Dendritic cell treated with granulocyte-macrophage colony-stimulating factor and Interleukin-4, amounts not matched to agents 40 ng/mL and 50 ng/mL, for 4 days (primary cell): Measurements from ENCODE around the gene TRMT10A.

Experiments used
- H3K27ac Mint-ChIP-seq: one replicate; pipeline ENCODE4 v1.8.0; 2022; ENCODE audit warnings: mild to moderate bottlenecking, mixed read lengths
- H3K27me3 Mint-ChIP-seq: one replicate; pipeline ENCODE4 v1.8.0; 2022; ENCODE audit warnings: mild to moderate bottlenecking, mixed read lengths
- H3K36me3 Mint-ChIP-seq: one replicate; pipeline ENCODE4 v1.8.0; 2022; ENCODE audit warnings: low read depth, mixed read lengths
- H3K4me1 Mint-ChIP-seq: one replicate; pipeline ENCODE4 v1.8.0; 2022; ENCODE audit warnings: low read depth, mixed read lengths
- H3K4me3 Mint-ChIP-seq: one replicate; pipeline ENCODE4 v1.8.0; 2022; ENCODE audit warnings: mild to moderate bottlenecking, moderate library complexity, mixed read lengths
- H3K9me3 Mint-ChIP-seq: one replicate; pipeline ENCODE4 v1.8.0; 2022; ENCODE audit warnings: mixed read lengths
- intact Hi-C: fragments of 100-400 bp; cut with micrococcal nuclease; formaldehyde crosslinking; loops from one replicate; pipeline ENCODE4 v1.15.0; 2022

Gene TRMT10A

GRCh38 chr4:99563310-99564186 is at the start of gene TRMT10A:
TRMT10A (minus strand) TSS chr4:99564039; CDS start chr4:99559338, 4,701 bp downstream.
- intact Hi-C loops = loop anchor here (1.0 to 10.0 kb wide), 8 partner anchors 331 to 1781 kb away; partner anchors contain the start of genes DNAJB14, H2AZ1, LAMTOR3 and METAP1
- peak within 1 kb of the TSS; percentile 87 for H3K4me3 Mint-ChIP-seq
- peaks cover 9% of the 10 kb centered on the region for H3K36me3 Mint-ChIP-seq
- no peaks in the 10 kb centered on the region for H3K4me1 Mint-ChIP-seq
- H3K27me3 Mint-ChIP-seq = peaks cover 12% of the 10 kb centered on the region
- no peaks in the 10 kb centered on the region for H3K9me3 Mint-ChIP-seq
- H3K27ac Mint-ChIP-seq = peak within 1 kb of the TSS; percentile 95

GRCh38 chr4:99612704-99613103 is 48.9 kb upstream of the TRMT10A start:
- Mint-ChIP-seq H3K4me1 (no peaks in the 10 kb centered on the region), H3K27ac (no peak overlapping the region), H3K36me3 (no peaks in the 10 kb centered on the region), H3K9me3 (no peaks in the 10 kb centered on the region), H3K4me3 (no peak overlapping the region), H3K27me3 (no peaks in the 10 kb centered on the region)
- intact Hi-C loops = no loop called here

- no peaks in the 10 kb centered on the region for H3K4me1 Mint-ChIP-seq
- no peak overlapping the region for H3K4me3 Mint-ChIP-seq
- H3K27me3 Mint-ChIP-seq = no peaks in the 10 kb centered on the region
- no peak overlapping the region for H3K27ac Mint-ChIP-seq
- H3K36me3 Mint-ChIP-seq = no peaks in the 10 kb centered on the region
- intact Hi-C loops = no loop called here
- H3K9me3 Mint-ChIP-seq = no peaks in the 10 kb centered on the region
Measured at GRCh38 chr4:99612281-99612680, 48.4 kb upstream of the TRMT10A start.

GRCh38 chr4:99610605-99611175 is 46.9 kb upstream of the TRMT10A start:
- intact Hi-C loops = no loop called here
- H3K27ac Mint-ChIP-seq = no peak overlapping the region
- no peaks in the 10 kb centered on the region for H3K36me3 Mint-ChIP-seq
- H3K4me1 Mint-ChIP-seq = no peaks in the 10 kb centered on the region
- H3K27me3 Mint-ChIP-seq = no peaks in the 10 kb centered on the region
- H3K4me3 Mint-ChIP-seq = no peak overlapping the region
- H3K9me3 Mint-ChIP-seq = no peaks in the 10 kb centered on the region

- no peak overlapping the region for H3K27ac Mint-ChIP-seq
- no peaks in the 10 kb centered on the region for H3K9me3 Mint-ChIP-seq
- no peaks in the 10 kb centered on the region for H3K36me3 Mint-ChIP-seq
- H3K4me1 Mint-ChIP-seq = no peaks in the 10 kb centered on the region
- H3K4me3 Mint-ChIP-seq = no peak overlapping the region
- intact Hi-C loops = no loop called here
- H3K27me3 Mint-ChIP-seq = no peaks in the 10 kb centered on the region
Measured at GRCh38 chr4:99608417-99608816, 44.6 kb upstream of the TRMT10A start.

GRCh38 chr4:99606716-99607115 is 42.9 kb upstream of the TRMT10A start:
- H3K27ac Mint-ChIP-seq = no peak overlapping the region
- intact Hi-C loops = no loop called here
- no peaks in the 10 kb centered on the region for H3K36me3 Mint-ChIP-seq
- no peaks in the 10 kb centered on the region for H3K9me3 Mint-ChIP-seq
- no peaks in the 10 kb centered on the region for H3K27me3 Mint-ChIP-seq
- no peak overlapping the region for H3K4me3 Mint-ChIP-seq
- no peaks in the 10 kb centered on the region for H3K4me1 Mint-ChIP-seq

- Mint-ChIP-seq H3K36me3 (no peaks in the 10 kb centered on the region), H3K4me1 (no peaks in the 10 kb centered on the region), H3K27ac (no peak overlapping the region), H3K27me3 (no peaks in the 10 kb centered on the region), H3K9me3 (no peaks in the 10 kb centered on the region), H3K4me3 (no peak overlapping the region)
- intact Hi-C loops = no loop called here
Measured at GRCh38 chr4:99594818-99595217, 31.0 kb upstream of the TRMT10A start.

- no peak overlapping the region for H3K27ac Mint-ChIP-seq
- H3K4me3 Mint-ChIP-seq = no peak overlapping the region
- intact Hi-C loops = no loop called here
- no peaks in the 10 kb centered on the region for H3K4me1 Mint-ChIP-seq
- no peaks in the 10 kb centered on the region for H3K27me3 Mint-ChIP-seq
- no peaks in the 10 kb centered on the region for H3K9me3 Mint-ChIP-seq
- H3K36me3 Mint-ChIP-seq = no peaks in the 10 kb centered on the region
Measured at GRCh38 chr4:99593781-99594641, 30.2 kb upstream of the TRMT10A start.

GRCh38 chr4:99591757-99592156 is 27.9 kb upstream of the TRMT10A start:
- Mint-ChIP-seq H3K4me1 (no peaks in the 10 kb centered on the region), H3K9me3 (no peaks in the 10 kb centered on the region), H3K27me3 (no peaks in the 10 kb centered on the region), H3K27ac (no peak overlapping the region), H3K36me3 (no peaks in the 10 kb centered on the region), H3K4me3 (no peak overlapping the region)
- intact Hi-C loops = no loop called here

GRCh38 chr4:99587803-99588202 is 24.0 kb upstream of the TRMT10A start:
- H3K4me1 Mint-ChIP-seq = peaks cover 7% of the 10 kb centered on the region
- no peaks in the 10 kb centered on the region for H3K9me3 Mint-ChIP-seq
- no peak overlapping the region for H3K4me3 Mint-ChIP-seq
- intact Hi-C loops = no loop called here
- H3K36me3 Mint-ChIP-seq = no peaks in the 10 kb centered on the region
- H3K27ac Mint-ChIP-seq = no peak overlapping the region
- H3K27me3 Mint-ChIP-seq = peaks cover 3% of the 10 kb centered on the region

GRCh38 chr4:99587309-99587708 is 23.5 kb upstream of the TRMT10A start:
- Mint-ChIP-seq H3K27ac (no peak overlapping the region), H3K27me3 (peaks cover 3% of the 10 kb centered on the region), H3K9me3 (no peaks in the 10 kb centered on the region), H3K4me3 (no peak overlapping the region), H3K36me3 (no peaks in the 10 kb centered on the region), H3K4me1 (peaks cover 7% of the 10 kb centered on the region)
- intact Hi-C loops = no loop called here

GRCh38 chr4:99586797-99587196 is 23.0 kb upstream of the TRMT10A start:
- Mint-ChIP-seq H3K9me3 (no peaks in the 10 kb centered on the region), H3K27ac (no peak overlapping the region), H3K27me3 (peaks cover 3% of the 10 kb centered on the region), H3K4me1 (peaks cover 7% of the 10 kb centered on the region), H3K36me3 (no peaks in the 10 kb centered on the region), H3K4me3 (no peak overlapping the region)
- intact Hi-C loops = no loop called here

GRCh38 chr4:99586322-99586721 is 22.5 kb upstream of the TRMT10A start:
- Mint-ChIP-seq H3K36me3 (no peaks in the 10 kb centered on the region), H3K27me3 (peaks cover 3% of the 10 kb centered on the region), H3K27ac (no peak overlapping the region), H3K4me1 (peaks cover 7% of the 10 kb centered on the region), H3K4me3 (no peak overlapping the region), H3K9me3 (no peaks in the 10 kb centered on the region)
- intact Hi-C loops = no loop called here

GRCh38 chr4:99585516-99585915 is 21.7 kb upstream of the TRMT10A start:
- Mint-ChIP-seq H3K4me3 (no peak overlapping the region), H3K27me3 (peaks cover 3% of the 10 kb centered on the region), H3K27ac (no peak overlapping the region), H3K36me3 (no peaks in the 10 kb centered on the region), H3K4me1 (peaks cover 7% of the 10 kb centered on the region), H3K9me3 (no peaks in the 10 kb centered on the region)
- intact Hi-C loops = no loop called here
